ENCODE results near the gene USP6NL.

Gene USP6NL

DNA sequence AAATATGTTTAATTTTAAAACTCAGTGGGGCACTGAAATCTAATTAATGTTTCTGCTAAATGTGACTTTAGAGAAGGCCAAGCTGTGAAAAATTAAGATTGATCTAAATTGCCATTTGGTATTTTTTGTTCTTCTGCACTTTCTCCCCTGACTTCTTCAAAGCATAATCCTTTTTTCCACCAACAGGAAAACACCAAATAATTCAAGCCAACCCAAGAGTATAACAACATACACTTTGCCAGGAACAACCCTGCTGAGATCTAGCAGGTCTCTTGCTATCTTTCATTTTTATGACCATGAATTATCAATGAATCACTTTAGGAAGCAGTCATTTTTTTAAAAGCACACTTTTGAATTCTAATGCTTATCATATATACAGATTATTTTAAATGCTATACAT, 100.1 kb downstream of the USP6NL start:
- Histone ChIP-seq H3K4me1 (ENCODE audit: control insufficient read depth in 1 of 2, insufficient read depth in 2 of 2, low read length in 2 of 2) (no peaks in the 10 kb centered on the region), H3K4me3 (ENCODE audit: low read depth in 1 of 2, low read length in 2 of 2) (no peak overlapping the region), H3K27ac (ENCODE audit: low read depth, low read length) (no peak overlapping the region), H3K36me3 (ENCODE audit: control insufficient read depth in 1 of 2, insufficient read depth in 2 of 2, low read length in 2 of 2) (peaks cover 0 to 9% of the 10 kb centered on the region in 2 donors), H3K27me3 (ENCODE audit: control insufficient read depth in 1 of 2, insufficient read depth in 2 of 2, low read length in 2 of 2) (no peaks in the 10 kb centered on the region), H3K9ac (ENCODE audit: low read depth in 1 of 2, low read length in 2 of 2) (no peak overlapping the region), H3K9me3 (ENCODE audit: control insufficient read depth in 1 of 2, low read length in 2 of 2) (no peaks in the 10 kb centered on the region)

DNA sequence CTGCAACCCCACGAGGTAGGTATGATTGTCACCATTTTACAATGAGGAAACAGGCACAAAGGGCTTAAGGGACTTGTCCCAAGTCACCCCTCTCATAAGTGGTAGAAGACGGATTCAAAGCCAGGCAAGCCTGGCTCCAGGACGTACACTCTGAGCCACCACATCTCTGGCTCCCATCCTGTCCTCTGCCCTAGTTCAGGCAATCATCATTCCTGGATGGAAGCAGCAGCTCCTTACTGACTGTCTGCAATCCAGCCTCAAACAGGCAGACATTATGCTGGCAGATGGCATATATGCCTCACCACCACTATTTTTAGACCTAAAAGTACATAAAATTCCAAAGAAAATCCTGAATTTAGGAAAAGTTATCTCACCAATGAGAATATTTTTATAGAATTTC, 100.7 kb downstream of the USP6NL start:
- Histone ChIP-seq H3K9ac (ENCODE audit: low read depth in 1 of 2, low read length in 2 of 2) (no peak overlapping the region), H3K4me1 (ENCODE audit: control insufficient read depth in 1 of 2, insufficient read depth in 2 of 2, low read length in 2 of 2) (no peaks in the 10 kb centered on the region), H3K27ac (ENCODE audit: low read depth, low read length) (no peak overlapping the region), H3K4me3 (ENCODE audit: low read depth in 1 of 2, low read length in 2 of 2) (no peak overlapping the region), H3K36me3 (ENCODE audit: control insufficient read depth in 1 of 2, insufficient read depth in 2 of 2, low read length in 2 of 2) (peaks cover 0 to 9% of the 10 kb centered on the region in 2 donors), H3K27me3 (ENCODE audit: control insufficient read depth in 1 of 2, insufficient read depth in 2 of 2, low read length in 2 of 2) (no peaks in the 10 kb centered on the region), H3K9me3 (ENCODE audit: control insufficient read depth in 1 of 2, low read length in 2 of 2) (no peaks in the 10 kb centered on the region)

DNA sequence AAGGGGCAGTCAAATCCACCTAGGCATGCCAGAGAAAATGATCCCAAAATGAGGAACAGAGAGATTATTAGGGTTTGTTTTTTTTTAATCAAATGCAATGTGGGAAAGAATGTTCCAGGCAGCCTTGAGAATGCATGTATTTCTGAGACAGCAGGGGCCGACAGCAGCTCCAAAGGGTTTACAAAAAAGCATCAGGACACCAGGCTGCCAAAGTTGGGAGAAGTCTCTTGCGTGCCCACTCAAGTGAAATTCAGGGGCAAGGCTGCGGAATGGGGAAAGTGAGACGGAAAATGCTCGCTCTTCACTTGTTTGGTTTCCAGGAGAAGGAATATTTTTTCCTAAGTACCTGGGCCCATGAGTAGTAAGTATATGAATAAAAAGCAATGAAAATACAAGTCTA, 101.2 kb downstream of the USP6NL start:
- H3K36me3 ChIP-seq (ENCODE audit: control insufficient read depth in 1 of 2, insufficient read depth in 2 of 2, low read length in 2 of 2) = peaks cover 0 to 9% of the 10 kb centered on the region in 2 donors

DNA sequence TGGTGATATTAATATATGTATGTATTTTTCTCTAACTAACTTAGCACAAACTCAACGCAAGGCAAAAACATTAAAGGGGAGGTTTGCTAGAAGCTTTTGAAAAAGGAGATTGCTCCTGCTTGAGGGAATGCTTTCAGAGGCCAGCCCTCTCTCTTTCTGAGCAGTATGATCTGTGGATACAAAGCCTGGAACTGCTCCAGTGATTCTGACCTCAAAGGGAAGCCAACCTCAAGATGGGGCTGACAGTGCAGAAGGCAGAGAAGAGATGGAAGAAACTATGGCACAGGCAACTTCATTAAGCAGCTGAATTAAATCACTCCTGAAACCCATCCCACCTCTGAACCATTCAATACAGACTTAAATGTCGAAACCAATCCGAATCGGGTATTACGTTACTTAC, 102.4 kb downstream of the USP6NL start:
- Histone ChIP-seq H3K9me3 (ENCODE audit: control insufficient read depth in 1 of 2, low read length in 2 of 2) (no peaks in the 10 kb centered on the region), H3K4me3 (ENCODE audit: low read depth in 1 of 2, low read length in 2 of 2) (no peak overlapping the region), H3K4me1 (ENCODE audit: control insufficient read depth in 1 of 2, insufficient read depth in 2 of 2, low read length in 2 of 2) (no peaks in the 10 kb centered on the region), H3K27me3 (ENCODE audit: control insufficient read depth in 1 of 2, insufficient read depth in 2 of 2, low read length in 2 of 2) (no peaks in the 10 kb centered on the region), H3K9ac (ENCODE audit: low read depth in 1 of 2, low read length in 2 of 2) (no peak overlapping the region), H3K36me3 (ENCODE audit: control insufficient read depth in 1 of 2, insufficient read depth in 2 of 2, low read length in 2 of 2) (peaks cover 4 to 9% of the 10 kb centered on the region in 2 donors), H3K27ac (ENCODE audit: low read depth, low read length) (no peak overlapping the region)

More for the DNA sequence above, 101.2 kb downstream of the USP6NL start:
- H3K9ac ChIP-seq (ENCODE audit: low read depth in 1 of 2, low read length in 2 of 2) = no peak overlapping the region
- no peaks in the 10 kb centered on the region for H3K27me3 ChIP-seq (ENCODE audit: control insufficient read depth in 1 of 2, insufficient read depth in 2 of 2, low read length in 2 of 2)
- no peak overlapping the region for H3K27ac ChIP-seq (ENCODE audit: low read depth, low read length)
- no peaks in the 10 kb centered on the region for H3K9me3 ChIP-seq (ENCODE audit: control insufficient read depth in 1 of 2, low read length in 2 of 2)
- H3K4me3 ChIP-seq (ENCODE audit: low read depth in 1 of 2, low read length in 2 of 2) = no peak overlapping the region
- H3K4me1 ChIP-seq (ENCODE audit: control insufficient read depth in 1 of 2, insufficient read depth in 2 of 2, low read length in 2 of 2) = no peaks in the 10 kb centered on the region

DNA sequence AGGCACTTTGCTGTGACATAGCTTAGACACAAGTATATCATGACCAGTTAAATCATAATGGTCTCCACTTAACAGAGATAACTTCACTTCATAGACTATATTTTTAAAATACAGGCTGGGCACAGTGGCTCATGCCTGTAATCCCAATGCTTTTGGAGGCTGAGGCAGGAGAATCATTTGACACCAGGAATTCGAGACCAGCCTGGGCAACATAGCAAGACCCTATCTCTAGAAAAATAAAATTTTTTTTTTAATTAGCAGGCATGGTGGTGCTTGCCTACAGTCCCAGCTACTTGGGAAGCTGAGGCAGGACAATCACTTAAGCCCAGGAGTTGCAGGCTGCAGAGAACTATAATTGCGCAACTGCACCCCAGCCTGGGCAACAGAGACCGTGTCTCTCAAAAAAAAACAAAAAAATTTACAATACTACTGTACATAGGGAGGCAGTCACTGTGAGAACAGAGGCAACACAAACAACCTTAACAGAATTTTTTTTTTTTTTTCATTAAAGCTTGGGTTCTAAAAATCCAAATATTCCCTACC, 105.1 kb downstream of the USP6NL start:
- Histone ChIP-seq H3K9ac (ENCODE audit: low read depth in 1 of 2, low read length in 2 of 2) (no peak overlapping the region), H3K27ac (ENCODE audit: low read depth, low read length) (no peak overlapping the region), H3K4me1 (ENCODE audit: control insufficient read depth in 1 of 2, insufficient read depth in 2 of 2, low read length in 2 of 2) (no peaks in the 10 kb centered on the region), H3K4me3 (ENCODE audit: low read depth in 1 of 2, low read length in 2 of 2) (no peak overlapping the region), H3K27me3 (ENCODE audit: control insufficient read depth in 1 of 2, insufficient read depth in 2 of 2, low read length in 2 of 2) (no peaks in the 10 kb centered on the region), H3K9me3 (ENCODE audit: control insufficient read depth in 1 of 2, low read length in 2 of 2) (no peaks in the 10 kb centered on the region), H3K36me3 (ENCODE audit: control insufficient read depth in 1 of 2, insufficient read depth in 2 of 2, low read length in 2 of 2) (peaks cover 4 to 9% of the 10 kb centered on the region in 2 donors)

DNA sequence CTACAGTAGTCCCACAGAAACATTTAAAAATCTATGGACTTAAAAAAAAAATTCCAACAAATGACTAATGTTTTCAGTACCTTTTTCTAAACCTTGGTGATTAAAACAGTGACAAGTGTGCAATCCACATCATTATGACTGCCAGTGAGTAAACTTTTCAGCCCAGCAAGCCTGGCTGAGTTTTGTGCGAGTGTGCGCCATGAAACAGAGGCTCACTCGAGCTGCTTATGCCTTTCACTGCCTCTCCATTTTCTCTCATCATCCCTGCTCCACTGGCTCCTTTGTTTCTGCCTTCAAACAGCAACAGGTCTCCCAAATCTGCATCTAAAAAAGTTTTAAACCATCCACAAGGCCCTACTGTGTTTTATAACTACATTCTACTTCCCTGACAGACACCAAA, 105.8 kb downstream of the USP6NL start:
- H3K27me3 ChIP-seq (ENCODE audit: control insufficient read depth in 1 of 2, insufficient read depth in 2 of 2, low read length in 2 of 2) = no peaks in the 10 kb centered on the region

DNA sequence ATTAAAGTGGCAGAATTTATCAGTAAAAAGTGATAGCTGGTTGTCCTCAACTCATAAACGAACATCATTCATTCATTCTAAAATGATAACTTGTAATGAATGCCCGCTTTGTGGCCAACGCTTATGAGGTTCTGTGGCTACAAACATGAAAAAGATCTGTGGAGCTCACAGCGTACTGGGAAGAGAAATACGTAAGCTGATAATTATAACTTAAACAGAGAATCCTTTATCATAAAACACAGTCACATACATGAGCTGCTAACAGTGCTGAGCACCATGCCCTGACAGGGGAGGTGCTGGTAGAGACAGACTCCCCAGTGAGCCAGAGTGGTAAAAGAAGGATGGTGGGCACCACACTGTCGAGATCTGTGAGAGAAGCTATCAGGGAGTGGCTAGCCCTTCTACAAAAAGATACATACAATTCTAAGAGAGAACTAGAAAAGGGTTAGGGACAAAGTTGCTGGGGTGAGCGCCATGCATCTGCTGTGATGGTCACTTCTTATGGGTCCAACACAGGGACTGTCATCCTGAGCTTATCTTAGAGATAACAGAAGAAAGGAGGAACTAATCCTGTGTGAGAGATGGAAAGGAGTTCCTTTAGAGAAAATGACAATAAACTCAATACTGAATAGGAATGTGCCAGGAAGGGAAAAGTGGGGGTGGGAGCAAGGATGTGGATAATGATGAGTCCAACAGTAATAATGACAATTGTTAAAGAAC, 106.7 kb downstream of the USP6NL start:
- Histone ChIP-seq H3K4me1 (ENCODE audit: control insufficient read depth in 1 of 2, insufficient read depth in 2 of 2, low read length in 2 of 2) (no peaks in the 10 kb centered on the region), H3K27me3 (ENCODE audit: control insufficient read depth in 1 of 2, insufficient read depth in 2 of 2, low read length in 2 of 2) (no peaks in the 10 kb centered on the region), H3K27ac (ENCODE audit: low read depth, low read length) (no peak overlapping the region), H3K9ac (ENCODE audit: low read depth in 1 of 2, low read length in 2 of 2) (no peak overlapping the region), H3K36me3 (ENCODE audit: control insufficient read depth in 1 of 2, insufficient read depth in 2 of 2, low read length in 2 of 2) (peaks cover 4 to 12% of the 10 kb centered on the region in 2 donors), H3K4me3 (ENCODE audit: low read depth in 1 of 2, low read length in 2 of 2) (no peak overlapping the region), H3K9me3 (ENCODE audit: control insufficient read depth in 1 of 2, low read length in 2 of 2) (no peaks in the 10 kb centered on the region)

More for the DNA sequence above, 105.8 kb downstream of the USP6NL start:
- H3K27ac ChIP-seq (ENCODE audit: low read depth, low read length) = no peak overlapping the region
- H3K4me1 ChIP-seq (ENCODE audit: control insufficient read depth in 1 of 2, insufficient read depth in 2 of 2, low read length in 2 of 2) = no peaks in the 10 kb centered on the region
- H3K9ac ChIP-seq (ENCODE audit: low read depth in 1 of 2, low read length in 2 of 2) = no peak overlapping the region
- peaks cover 4 to 9% of the 10 kb centered on the region in 2 donors for H3K36me3 ChIP-seq (ENCODE audit: control insufficient read depth in 1 of 2, insufficient read depth in 2 of 2, low read length in 2 of 2)
- H3K9me3 ChIP-seq (ENCODE audit: control insufficient read depth in 1 of 2, low read length in 2 of 2) = no peaks in the 10 kb centered on the region
- H3K4me3 ChIP-seq (ENCODE audit: low read depth in 1 of 2, low read length in 2 of 2) = no peak overlapping the region

DNA sequence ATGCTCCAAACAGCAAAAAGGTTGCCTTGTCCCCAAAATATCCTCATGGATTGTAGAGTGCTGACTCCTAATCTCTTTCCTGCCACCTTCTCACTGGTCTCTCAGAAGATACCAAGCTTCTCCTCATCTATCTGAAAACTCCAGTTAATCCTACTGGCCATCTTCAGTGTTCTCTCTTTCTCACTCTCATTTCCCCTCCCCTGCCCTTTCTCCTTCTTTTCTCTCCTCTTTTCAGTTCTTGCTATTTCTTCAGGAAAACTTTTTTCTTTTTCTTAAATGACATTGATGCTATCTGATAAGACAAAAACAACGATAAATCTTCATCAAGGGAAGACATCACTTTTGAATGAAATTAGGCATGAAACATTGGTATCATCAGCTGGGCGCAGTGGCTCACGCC, 109.8 kb downstream of the USP6NL start:
- Histone ChIP-seq H3K36me3 (ENCODE audit: control insufficient read depth in 1 of 2, insufficient read depth in 2 of 2, low read length in 2 of 2) (peaks cover 4 to 6% of the 10 kb centered on the region in 2 donors), H3K27ac (ENCODE audit: low read depth, low read length) (no peak overlapping the region), H3K9ac (ENCODE audit: low read depth in 1 of 2, low read length in 2 of 2) (no peak overlapping the region), H3K4me3 (ENCODE audit: low read depth in 1 of 2, low read length in 2 of 2) (no peak overlapping the region), H3K27me3 (ENCODE audit: control insufficient read depth in 1 of 2, insufficient read depth in 2 of 2, low read length in 2 of 2) (no peaks in the 10 kb centered on the region), H3K9me3 (ENCODE audit: control insufficient read depth in 1 of 2, low read length in 2 of 2) (no peaks in the 10 kb centered on the region), H3K4me1 (ENCODE audit: control insufficient read depth in 1 of 2, insufficient read depth in 2 of 2, low read length in 2 of 2) (peaks cover 0 to 4% of the 10 kb centered on the region in 2 donors)

DNA sequence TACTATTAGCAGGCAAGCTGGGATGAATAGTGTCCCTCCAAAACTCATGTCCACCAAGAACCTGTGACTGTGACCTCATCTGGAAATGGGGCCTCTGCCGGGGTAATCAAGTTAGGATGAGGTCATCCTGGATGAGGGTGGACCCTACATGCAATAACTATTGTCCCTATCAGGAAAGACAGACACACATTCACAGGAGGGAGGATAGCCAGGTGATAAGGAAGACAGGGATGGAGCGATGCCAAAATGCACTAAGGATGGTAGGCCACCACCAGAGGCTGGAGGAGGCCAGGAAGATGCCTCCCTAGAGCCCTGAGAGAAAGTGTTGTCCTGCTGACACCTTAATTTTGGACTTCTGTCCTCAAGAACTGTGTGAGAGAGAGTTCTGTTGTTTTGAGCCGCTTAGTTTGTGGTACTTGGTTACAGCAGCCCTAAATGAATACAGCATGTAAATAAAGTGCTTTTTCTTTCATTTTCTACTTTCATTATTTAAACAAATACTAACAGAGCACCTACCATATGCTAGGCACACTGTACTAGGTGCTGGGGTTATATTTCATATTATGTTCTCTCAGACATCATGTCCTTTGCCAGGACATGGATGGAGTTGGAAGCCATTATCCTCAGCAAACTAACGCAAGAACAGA, 111.9 kb downstream of the USP6NL start:
- Histone ChIP-seq H3K36me3 (ENCODE audit: control insufficient read depth in 1 of 2, insufficient read depth in 2 of 2, low read length in 2 of 2) (peaks cover 4 to 6% of the 10 kb centered on the region in 2 donors), H3K4me1 (ENCODE audit: control insufficient read depth in 1 of 2, insufficient read depth in 2 of 2, low read length in 2 of 2) (peaks cover 0 to 4% of the 10 kb centered on the region in 2 donors), H3K27me3 (ENCODE audit: control insufficient read depth in 1 of 2, insufficient read depth in 2 of 2, low read length in 2 of 2) (no peaks in the 10 kb centered on the region), H3K9ac (ENCODE audit: low read depth in 1 of 2, low read length in 2 of 2) (no peak overlapping the region), H3K4me3 (ENCODE audit: low read depth in 1 of 2, low read length in 2 of 2) (no peak overlapping the region), H3K27ac (ENCODE audit: low read depth, low read length) (no peak overlapping the region), H3K9me3 (ENCODE audit: control insufficient read depth in 1 of 2, low read length in 2 of 2) (no peaks in the 10 kb centered on the region)

DNA sequence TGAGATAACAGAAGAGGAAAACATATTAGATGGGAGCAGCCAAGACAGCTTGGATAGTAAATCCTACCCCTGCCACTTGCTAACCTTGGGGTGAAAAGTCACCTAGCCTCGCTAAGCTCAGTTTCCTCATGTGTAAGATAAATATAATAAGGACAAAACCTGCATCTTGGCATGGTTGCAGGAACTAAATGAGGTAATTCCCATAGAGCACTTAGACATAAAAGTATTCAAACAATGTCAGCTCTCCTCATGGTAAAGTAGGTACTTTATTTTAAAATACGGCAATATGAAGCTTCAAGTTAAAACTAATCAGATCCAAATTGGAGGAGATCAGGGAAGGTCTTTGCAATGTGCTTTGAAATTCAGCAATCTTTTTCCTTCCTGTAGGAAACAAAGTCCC, 113.1 kb downstream of the USP6NL start:
- Histone ChIP-seq H3K36me3 (ENCODE audit: control insufficient read depth in 1 of 2, insufficient read depth in 2 of 2, low read length in 2 of 2) (peaks cover 3 to 11% of the 10 kb centered on the region in 2 donors), H3K27me3 (ENCODE audit: control insufficient read depth in 1 of 2, insufficient read depth in 2 of 2, low read length in 2 of 2) (no peaks in the 10 kb centered on the region), H3K4me1 (ENCODE audit: control insufficient read depth in 1 of 2, insufficient read depth in 2 of 2, low read length in 2 of 2) (peaks cover 0 to 4% of the 10 kb centered on the region in 2 donors), H3K9me3 (ENCODE audit: control insufficient read depth in 1 of 2, low read length in 2 of 2) (no peaks in the 10 kb centered on the region), H3K27ac (ENCODE audit: low read depth, low read length) (no peak overlapping the region), H3K9ac (ENCODE audit: low read depth in 1 of 2, low read length in 2 of 2) (no peak overlapping the region), H3K4me3 (ENCODE audit: low read depth in 1 of 2, low read length in 2 of 2) (no peak overlapping the region)
